ENCODE measurements around the gene ADTRP.

Gene ADTRP

DNA sequence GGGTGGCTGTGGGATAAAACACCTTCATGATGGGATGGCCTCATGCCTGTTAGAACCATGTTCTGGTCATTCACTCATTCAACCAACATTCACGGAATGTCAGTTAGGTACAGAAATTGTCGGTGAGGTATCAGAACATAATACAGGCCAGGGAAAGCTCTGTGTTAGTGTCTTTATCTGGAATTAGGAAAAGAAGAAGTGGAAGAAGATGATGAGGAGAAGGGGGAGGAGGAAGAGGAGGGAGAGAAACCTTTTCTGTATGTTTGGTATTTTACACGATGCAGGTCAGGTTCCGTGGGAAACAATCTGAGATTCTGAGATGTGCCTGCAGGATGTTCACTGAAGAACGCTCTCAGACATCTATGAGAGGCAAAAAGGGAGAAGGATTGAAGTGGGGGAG lies 5.6 kb downstream of the ADTRP start:
- peak; percentile 11 for DNase-seq (ENCODE audit: low spot score)

DNA sequence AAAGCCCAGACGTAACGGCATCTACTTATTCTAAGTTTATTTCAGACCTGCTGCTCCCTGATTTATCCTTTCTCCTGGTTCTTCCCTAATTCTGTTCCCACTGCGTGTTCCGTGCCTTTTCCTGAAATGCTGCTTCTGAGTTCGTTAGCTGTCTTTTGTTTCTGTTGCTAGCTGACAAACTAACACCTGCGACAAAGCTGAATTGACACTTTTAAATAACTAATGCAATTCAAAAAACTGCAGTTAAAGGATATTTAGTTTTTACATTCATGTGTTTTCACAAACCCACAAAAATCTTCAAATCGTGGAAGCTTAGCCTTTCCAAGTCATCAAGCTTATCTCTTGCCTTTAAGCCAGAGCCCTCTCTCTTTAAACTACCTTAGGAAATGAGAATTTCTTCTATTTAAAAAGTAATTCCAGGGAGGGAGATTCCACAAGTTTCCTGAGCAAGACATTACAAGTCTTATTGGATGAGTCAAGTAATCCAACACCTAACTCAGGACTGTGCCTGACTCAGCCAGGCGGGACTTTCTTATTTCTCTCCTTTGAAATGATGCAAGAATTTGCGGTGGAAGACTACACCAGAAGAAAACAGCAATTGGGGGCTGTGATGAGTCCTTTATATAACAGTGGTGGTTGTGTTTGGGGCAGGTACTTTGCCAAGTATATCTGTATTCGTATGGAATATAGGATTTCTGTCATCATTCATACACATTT lies 6.3 kb downstream of the ADTRP start:
- peak; percentile 63 for DNase-seq (ENCODE audit: low spot score)

DNA sequence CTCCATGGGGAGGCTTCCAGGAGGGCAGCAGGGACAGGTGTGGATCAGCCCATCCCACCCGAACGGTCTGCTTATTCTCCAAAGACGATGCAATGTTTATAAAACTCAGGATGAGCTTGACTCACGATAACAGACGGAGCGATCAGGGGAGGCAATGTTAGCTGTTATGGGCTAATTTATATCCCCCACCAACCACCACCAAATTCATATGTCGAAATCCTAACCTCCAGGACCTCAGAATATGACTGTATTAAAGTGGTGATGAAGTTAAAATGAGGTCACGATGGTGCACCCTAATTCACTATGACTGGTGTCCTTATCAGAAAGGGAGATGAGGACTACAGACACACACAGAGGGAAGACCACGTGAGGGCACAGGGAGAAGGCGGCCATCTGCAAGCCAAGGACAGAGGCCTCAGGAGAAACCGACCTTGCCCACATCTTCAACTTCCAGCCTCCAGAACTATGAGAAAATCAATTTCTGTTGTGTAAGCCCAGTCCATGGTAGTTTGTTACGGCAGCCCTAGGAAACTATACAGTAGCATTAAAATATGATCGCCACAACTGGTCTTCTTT lies 7.0 kb downstream of the ADTRP start:
- DNase-seq (ENCODE audit: low spot score): peak; percentile 18

DNA sequence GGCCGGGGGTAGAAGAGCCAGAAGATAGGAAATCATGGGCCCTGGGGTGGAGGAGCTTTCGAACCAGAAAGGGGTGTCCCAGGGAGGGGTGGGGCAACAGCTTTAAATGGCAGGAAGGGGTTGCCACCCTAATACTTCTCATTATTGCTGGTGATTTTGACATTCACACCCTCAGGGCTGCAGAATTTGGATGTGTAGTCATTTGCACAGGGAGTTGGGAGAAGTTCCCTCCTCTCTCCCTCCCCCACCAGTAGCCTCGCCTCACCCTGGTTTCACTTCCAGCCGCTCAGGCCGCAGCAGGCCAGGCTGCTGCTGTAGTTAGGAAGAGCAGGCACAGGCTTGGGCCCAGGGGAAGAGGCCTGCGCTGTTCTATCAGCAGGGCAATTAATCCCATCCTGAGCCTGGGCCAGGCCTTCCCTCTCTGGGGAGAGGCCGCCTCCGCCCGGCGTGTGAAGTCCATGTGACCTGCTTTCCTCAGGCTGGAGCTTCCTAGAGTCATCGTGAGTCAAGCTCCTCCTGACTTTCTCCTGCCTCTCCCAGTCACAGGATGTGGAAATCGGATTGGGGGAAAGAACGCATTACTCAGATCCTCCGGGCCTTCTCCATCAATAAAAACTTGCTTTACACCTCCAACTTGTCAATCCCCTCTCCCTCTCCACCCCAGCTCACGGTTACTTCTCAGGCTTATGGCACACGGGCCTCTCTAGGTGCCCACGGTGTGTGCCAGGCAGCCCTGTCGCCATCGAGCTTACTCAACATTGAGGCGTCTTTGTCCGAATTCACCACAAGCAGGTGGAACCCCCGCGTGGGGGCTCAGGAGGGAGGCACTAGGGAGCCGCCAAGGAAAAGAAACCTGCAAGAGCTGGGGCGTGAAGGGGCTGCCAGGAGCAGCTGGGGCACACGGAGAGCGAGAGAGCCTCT lies 7.8 kb downstream of the ADTRP start:
- DNase-seq (ENCODE audit: low spot score): peak; percentile 86

GRCh38 chr6:11769811-11770545 lies 8.6 kb downstream of the ADTRP start:
- DNase-seq (ENCODE audit: low spot score): peak; percentile 68

GRCh38 chr6:11769244-11769643 lies 9.4 kb downstream of the ADTRP start:
- DNase-seq (ENCODE audit: low spot score): peak; percentile 13

GRCh38 chr6:11767978-11768756 lies 10.4 kb downstream of the ADTRP start:
- DNase-seq (ENCODE audit: low spot score): peak; percentile 10

- no peak for DNase-seq (ENCODE audit: low spot score)
Measured at GRCh38 chr6:11767458-11767857, 11.1 kb downstream of the ADTRP start.

- no peak for DNase-seq (ENCODE audit: low spot score)
Measured at GRCh38 chr6:11766589-11767450, 11.8 kb downstream of the ADTRP start.

DNA sequence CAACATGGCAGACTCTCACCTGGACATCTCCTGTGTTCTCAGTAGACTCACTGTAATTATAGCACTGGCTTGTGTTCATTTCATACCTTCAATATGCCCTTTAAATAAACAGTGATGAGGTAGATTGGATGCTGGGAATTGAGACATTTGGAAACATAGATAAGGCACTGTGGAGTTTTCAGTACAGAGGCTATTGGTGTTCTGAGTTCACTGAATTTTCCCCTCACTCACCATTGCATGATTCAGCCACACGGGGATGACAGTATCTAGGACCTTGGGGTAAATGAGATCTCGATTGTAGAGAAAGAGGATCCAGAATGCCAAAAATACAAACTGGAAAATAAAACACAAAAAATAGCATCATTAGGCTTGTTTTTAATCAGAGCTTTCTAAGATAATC lies 12.6 kb downstream of the ADTRP start:
- DNase-seq (ENCODE audit: low spot score): no peak

DNA sequence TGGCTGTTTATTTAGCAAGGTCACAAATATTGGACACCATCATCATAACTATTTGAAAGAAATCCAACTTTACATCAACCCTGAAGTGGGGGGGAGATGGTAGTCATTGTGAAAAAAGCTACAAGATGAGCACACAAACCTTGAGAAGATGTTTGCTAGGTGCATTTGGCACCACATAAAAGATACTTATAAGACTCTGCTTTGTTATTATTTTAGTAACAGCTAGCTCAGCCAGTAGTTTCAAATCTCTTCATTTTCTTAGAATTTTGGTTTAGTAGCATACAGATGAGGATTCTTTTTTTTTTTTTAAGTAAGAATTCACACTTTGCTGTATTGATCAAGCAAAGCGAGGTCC lies 14.4 kb downstream of the ADTRP start:
- no peak for DNase-seq (ENCODE audit: low spot score)

DNA sequence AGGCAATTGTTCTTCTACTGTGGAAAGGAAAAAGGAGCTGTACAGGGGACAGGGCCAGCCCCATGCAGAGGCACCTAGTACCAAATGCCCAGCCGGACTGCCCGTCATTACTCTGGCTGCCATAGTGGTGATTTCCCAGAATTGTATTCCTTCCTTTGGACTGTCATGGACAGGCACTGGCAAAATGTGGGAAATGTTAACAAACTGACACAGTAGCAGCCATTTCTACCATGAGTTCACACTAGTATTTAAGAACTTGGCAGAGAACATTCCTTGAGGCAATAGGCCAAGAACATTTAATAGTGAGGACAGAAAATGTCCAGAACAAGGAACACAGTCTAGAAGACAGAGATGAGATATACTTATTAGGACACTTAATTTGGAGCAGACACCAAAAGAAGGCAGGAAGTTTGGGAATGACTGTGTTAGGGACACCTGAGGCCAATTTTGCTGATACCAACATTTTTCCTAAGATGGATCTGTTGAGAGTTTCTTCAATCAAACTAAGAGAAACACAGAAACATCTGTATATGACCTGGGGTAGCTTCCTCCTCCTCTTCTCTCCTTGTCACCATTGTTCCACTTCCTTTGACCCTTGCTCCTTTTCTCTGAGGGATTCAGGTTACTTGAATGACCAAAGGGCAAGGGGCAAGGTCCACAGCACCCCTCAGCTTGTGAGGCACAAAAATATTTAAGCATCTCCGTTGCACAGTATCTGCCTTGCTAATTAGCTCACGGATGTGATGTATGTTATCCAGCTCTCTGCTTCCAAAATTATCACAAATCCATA lies 14.9 kb downstream of the ADTRP start:
- no peak for DNase-seq (ENCODE audit: low spot score)

- no peak for DNase-seq (ENCODE audit: low spot score)
Measured at GRCh38 chr6:11762794-11763459, 15.7 kb downstream of the ADTRP start.

- no peak for DNase-seq (ENCODE audit: low spot score)
Measured at GRCh38 chr6:11761744-11762620, 16.6 kb downstream of the ADTRP start.

- no peak for DNase-seq (ENCODE audit: low spot score)
Measured at GRCh38 chr6:11760015-11760473, 18.6 kb downstream of the ADTRP start.

GRCh38 chr6:11758878-11759277 lies 19.7 kb downstream of the ADTRP start:
- DNase-seq (ENCODE audit: low spot score): no peak

GRCh38 chr6:11756726-11757125 lies 21.9 kb downstream of the ADTRP start:
- no peak for DNase-seq (ENCODE audit: low spot score)

DNA sequence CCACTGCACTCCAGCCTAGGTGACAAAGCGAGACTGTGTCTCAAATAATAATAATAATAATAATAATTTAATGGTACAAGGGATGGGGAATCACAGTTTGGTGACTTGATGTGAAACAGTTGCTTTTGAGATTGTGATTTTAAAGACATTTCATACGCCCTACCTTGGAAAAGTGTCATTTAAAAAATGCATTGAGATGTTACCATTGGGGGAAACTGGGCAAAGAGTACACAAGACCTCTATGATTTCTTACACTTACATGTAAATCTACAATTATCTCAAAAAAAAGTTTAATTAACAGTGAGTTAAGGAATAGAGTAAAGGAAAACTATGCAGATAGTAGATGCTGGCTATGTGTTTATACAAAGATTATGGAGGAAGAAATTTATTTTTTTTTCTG lies 22.3 kb downstream of the ADTRP start:
- DNase-seq (ENCODE audit: low spot score): no peak
